HG02571 (cell line): ENCODE measurements around the gene FILIP1.
"Not testable (repeated sequence)": the region's sequence is repeated elsewhere in the genome, so short reads cannot be mapped to it uniquely, and the experiment has no call there.

Experiments
- ATAC-seq: cut with Tn5 transposase; IDR thresholded peaks from one replicate; pipeline ENCODE4 v1.9.1; 2021; ENCODE audit warnings: mild to moderate bottlenecking, moderate library complexity; ENCODE audit not compliant: unreplicated experiment

FILIP1 gene

GRCh38 chr6:75421316-75422023 lies 72.1 kb downstream of the FILIP1 start:
- no peak for ATAC-seq

- ATAC-seq = no peak
Measured at GRCh38 chr6:75419980-75420379, 73.6 kb downstream of the FILIP1 start.

- no peak for ATAC-seq
Measured at GRCh38 chr6:75419416-75419815, 74.2 kb downstream of the FILIP1 start.

- no peak for ATAC-seq
Measured at GRCh38 chr6:75418233-75418632, 75.4 kb downstream of the FILIP1 start.

- no peak for ATAC-seq
Measured at GRCh38 chr6:75416443-75416842, 77.2 kb downstream of the FILIP1 start.

- ATAC-seq = no peak
Measured at GRCh38 chr6:75415804-75416203, 77.8 kb downstream of the FILIP1 start.

GRCh38 chr6:75414445-75415021 lies 79.1 kb downstream of the FILIP1 start:
- no peak for ATAC-seq

- ATAC-seq = no peak
Measured at GRCh38 chr6:75412969-75413662, 80.5 kb downstream of the FILIP1 start.

GRCh38 chr6:75410564-75410963 lies 83.0 kb downstream of the FILIP1 start:
- not testable (repeated sequence) for ATAC-seq

- no peak for ATAC-seq
Measured at GRCh38 chr6:75409928-75410327, 83.7 kb downstream of the FILIP1 start.

GRCh38 chr6:75409286-75409685 lies 84.3 kb downstream of the FILIP1 start:
- ATAC-seq = no peak

- ATAC-seq = no peak
Measured at GRCh38 chr6:75403563-75404080, 90.0 kb downstream of the FILIP1 start.

GRCh38 chr6:75402296-75402695 lies 91.3 kb downstream of the FILIP1 start:
- no peak for ATAC-seq

- ATAC-seq = no peak
Measured at GRCh38 chr6:75397656-75398465, 95.7 kb downstream of the FILIP1 start.

- ATAC-seq = no peak
Measured at GRCh38 chr6:75397171-75397570, 96.4 kb downstream of the FILIP1 start.

- no peak for ATAC-seq
Measured at GRCh38 chr6:75396005-75396800, 97.4 kb downstream of the FILIP1 start.

- no peak for ATAC-seq
Measured at GRCh38 chr6:75393806-75394205, 99.8 kb downstream of the FILIP1 start.

GRCh38 chr6:75391276-75391675 lies 102.3 kb downstream of the FILIP1 start:
- no peak for ATAC-seq

- no peak for ATAC-seq
Measured at GRCh38 chr6:75386050-75386770, 107.4 kb downstream of the FILIP1 start.

- ATAC-seq = no peak
Measured at GRCh38 chr6:75384116-75384515, 109.5 kb downstream of the FILIP1 start.
